ENCODE results near the gene CRACR2B.

GRCh38 chr11:816433-816779 lies 11.3 kb upstream of the CRACR2B start:
- TF ChIP-seq GABPA (IDR thresholded peaks at IDR 0.05; ENCODE audit: low read depth, low read length) (no peak), GABPA (CRISPR knock-in tag; IDR thresholded peaks at IDR 0.05; ENCODE audit: low read depth) (no peak), ZSCAN30 (CRISPR knock-in tag; IDR thresholded peaks at IDR 0.05) (no peak), FOXM1 (CRISPR knock-in tag; IDR thresholded peaks at IDR 0.05) (no peak), ATF3 (CRISPR knock-in tag; IDR thresholded peaks at IDR 0.05) (no peak), ARID2 (CRISPR knock-in tag; IDR thresholded peaks at IDR 0.05; ENCODE audit: borderline replicate concordance) (no peak), PTBP1 (IDR thresholded peaks at IDR 0.05; ENCODE audit: low read depth, low read length, poor library complexity, severe bottlenecking) (no peak), BRCA1 (CRISPR knock-in tag; IDR thresholded peaks at IDR 0.05) (no peak), E2F1 (CRISPR knock-in tag; IDR thresholded peaks at IDR 0.05) (no peak), ZNF780A (CRISPR knock-in tag; IDR thresholded peaks at IDR 0.05) (no peak), RAD51 (IDR thresholded peaks at IDR 0.05; ENCODE audit: borderline replicate concordance) (no peak), ZNF639 (CRISPR knock-in tag; conservative IDR thresholded peaks at IDR 0.05) (no peak)

All from HepG2 (cell line).